ENCODE results near the gene MFSD1. TPM values are rescaled to one million over a fixed set of nuclear protein-coding genes. Genes with fewer than 3 reads are reported as not detected.

The MFSD1 gene
- total and polyA plus RNA-seq, 12 donors = 11.3 to 45.5 (median 23.9) TPM

GRCh38 chr3:158863247-158863646 lies 61.4 kb downstream of the MFSD1 start:
- no peaks in the 10 kb centered on the region for H3K36me3 ChIP-seq
- no peaks in the 10 kb centered on the region for H3K9me3 ChIP-seq
- DNase-seq (no peak), ATAC-seq (no peak)
- H3K4me1 ChIP-seq = no peaks in the 10 kb centered on the region
- H3K27me3 ChIP-seq = no peaks in the 10 kb centered on the region
- no peak overlapping the region for H3K4me3 ChIP-seq
- WGBS, 2 donors = 62 to 71% methylated on average over 2 of the region's 2 CpGs
- TF ChIP-seq CTCF (IDR thresholded peaks at IDR 0.05) = no peak
- intact Hi-C loops (cut with DNase I) = no loop called here
- H3K27ac ChIP-seq = no peak overlapping the region

- 91 to 93% methylated on average over 6 of the region's 6 CpGs for WGBS, 2 donors
Measured at GRCh38 chr3:158864492-158864891, 62.6 kb downstream of the MFSD1 start.

GRCh38 chr3:158875700-158876099 lies 73.8 kb downstream of the MFSD1 start:
- H3K27me3 ChIP-seq = no peaks in the 10 kb centered on the region
- H3K4me1 ChIP-seq = no peaks in the 10 kb centered on the region
- TF ChIP-seq CTCF (IDR thresholded peaks at IDR 0.05) = no peak
- intact Hi-C loops (cut with DNase I) = no loop called here
- DNase-seq = no peak
- no peaks in the 10 kb centered on the region for H3K9me3 ChIP-seq
- no peak for ATAC-seq
- no peak overlapping the region for H3K27ac ChIP-seq
- no peaks in the 10 kb centered on the region for H3K36me3 ChIP-seq
- no peak overlapping the region for H3K4me3 ChIP-seq

More at GRCh38 chr3:158864492-158864891, 62.6 kb downstream of the MFSD1 start:
- intact Hi-C loops (cut with DNase I) = no loop called here
- no peaks in the 10 kb centered on the region for H3K4me1 ChIP-seq
- ATAC-seq = no peak
- H3K27ac ChIP-seq = no peak overlapping the region
- no peak for DNase-seq
- no peaks in the 10 kb centered on the region for H3K36me3 ChIP-seq
- H3K27me3 ChIP-seq = no peaks in the 10 kb centered on the region
- H3K4me3 ChIP-seq = no peak overlapping the region
- no peak for TF ChIP-seq CTCF (IDR thresholded peaks at IDR 0.05)
- H3K9me3 ChIP-seq = no peaks in the 10 kb centered on the region

Other genes with a start within 250 kb of the MFSD1 start
- 100 to 1,000 TPM in 7 of 10 donors, 10 to 100 TPM in 3; 78.4 to 257 (median 121) TPM for gene MLF1, start 230.9 kb upstream of the MFSD1 start, total RNA-seq
- 10 to 100 TPM; 76.4 to 93.9 TPM for gene MLF1, start 230.9 kb upstream of the MFSD1 start, polyA plus RNA-seq
- gene GFM1, start 157.5 kb upstream of the MFSD1 start, total RNA-seq = 10 to 100 TPM; 46.9 to 86.4 (median 70.0) TPM
- gene GFM1, start 157.5 kb upstream of the MFSD1 start, polyA plus RNA-seq = 10 to 100 TPM; 15.1 to 22.3 TPM
- 10 to 100 TPM in 1 of 10 donors, 1 to 10 TPM in 9; 2.5 to 10.0 (median 3.2) TPM for gene LXN, start 129.4 kb upstream of the MFSD1 start, total RNA-seq
- gene LXN, start 129.4 kb upstream of the MFSD1 start, polyA plus RNA-seq = 1 to 10 TPM; 3.4 to 5.6 TPM
- 10 to 100 TPM in 3 of 10 donors, 1 to 10 TPM in 4, under 1 TPM in 3; 0.32 to 99.0 (median 2.2) TPM for gene RARRES1, start 69.6 kb upstream of the MFSD1 start, total RNA-seq
- 10 to 100 TPM in 1 of 2 donors, 1 to 10 TPM in 1; 5.4 to 23.3 TPM for gene RARRES1, start 69.6 kb upstream of the MFSD1 start, polyA plus RNA-seq

Data from heart right ventricle (tissue), 16 donors.